ENCODE measurements around the gene DNAJC8.

DNAJC8 gene

DNA sequence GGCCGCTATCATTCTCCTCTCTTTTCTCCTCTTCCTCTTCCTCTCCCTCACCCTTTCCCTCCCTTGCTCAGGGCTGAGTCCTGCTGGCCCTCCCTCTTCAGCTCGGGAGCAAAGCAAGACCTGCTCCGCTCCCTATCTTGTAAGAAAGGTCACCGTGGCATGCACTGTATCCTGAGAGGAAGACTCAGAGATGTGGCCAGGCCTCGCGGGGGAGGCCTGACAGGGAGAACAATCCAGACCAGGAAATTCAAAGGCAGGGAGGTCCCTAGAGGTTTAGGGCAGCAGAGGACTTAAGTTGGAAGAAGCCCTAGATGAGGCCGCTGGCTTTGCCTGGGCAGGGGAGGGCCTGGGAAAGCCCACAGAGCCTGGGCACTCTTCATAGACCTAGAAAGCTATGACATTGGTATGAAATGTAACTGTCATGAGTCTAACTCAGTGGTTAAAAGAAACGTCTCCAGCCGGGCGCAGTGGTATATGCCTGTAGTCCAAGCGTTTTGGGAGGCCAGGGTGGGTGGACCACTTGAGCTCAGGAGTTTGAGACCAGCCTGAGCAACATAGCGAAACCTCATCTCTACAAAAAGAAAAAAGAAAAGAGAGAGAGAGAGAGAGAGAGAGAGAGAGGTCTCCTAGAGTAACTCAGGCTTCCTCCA is 41.7 kb downstream of the DNAJC8 start:
- H3K4me1 ChIP-seq (ENCODE audit: control insufficient read depth, low read length) = peaks cover 8% of the 10 kb centered on the region; the same call in 1 of the 2 replicates
- H3K36me3 ChIP-seq (ENCODE audit: control insufficient read depth, low read length) = no peaks in the 10 kb centered on the region
- H3K4me3 ChIP-seq (ENCODE audit: low read length) = no peak overlapping the region
- no peak overlapping the region for H3K4me2 ChIP-seq (ENCODE audit: low read length)
- TF ChIP-seq EZH2phosphoT487 (IDR thresholded peaks at IDR 0.05; ENCODE audit: borderline replicate concordance, low read length) = no peak
- TF ChIP-seq, protein P1, sequence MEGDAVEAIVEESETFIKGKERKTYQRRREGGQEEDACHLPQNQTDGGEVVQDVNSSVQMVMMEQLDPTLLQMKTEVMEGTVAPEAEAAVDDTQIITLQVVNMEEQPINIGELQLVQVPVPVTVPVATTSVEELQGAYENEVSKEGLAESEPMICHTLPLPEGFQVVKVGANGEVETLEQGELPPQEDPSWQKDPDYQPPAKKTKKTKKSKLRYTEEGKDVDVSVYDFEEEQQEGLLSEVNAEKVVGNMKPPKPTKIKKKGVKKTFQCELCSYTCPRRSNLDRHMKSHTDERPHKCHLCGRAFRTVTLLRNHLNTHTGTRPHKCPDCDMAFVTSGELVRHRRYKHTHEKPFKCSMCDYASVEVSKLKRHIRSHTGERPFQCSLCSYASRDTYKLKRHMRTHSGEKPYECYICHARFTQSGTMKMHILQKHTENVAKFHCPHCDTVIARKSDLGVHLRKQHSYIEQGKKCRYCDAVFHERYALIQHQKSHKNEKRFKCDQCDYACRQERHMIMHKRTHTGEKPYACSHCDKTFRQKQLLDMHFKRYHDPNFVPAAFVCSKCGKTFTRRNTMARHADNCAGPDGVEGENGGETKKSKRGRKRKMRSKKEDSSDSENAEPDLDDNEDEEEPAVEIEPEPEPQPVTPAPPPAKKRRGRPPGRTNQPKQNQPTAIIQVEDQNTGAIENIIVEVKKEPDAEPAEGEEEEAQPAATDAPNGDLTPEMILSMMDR (IDR thresholded peaks at IDR 0.05; ENCODE audit: low read depth, low read length, poor library complexity, severe bottlenecking) = no peak
- no peaks in the 10 kb centered on the region for H4K20me1 ChIP-seq (ENCODE audit: control insufficient read depth, insufficient read depth, low read depth, low read length)
- H3F3A ChIP-seq (ENCODE audit: control insufficient read depth, insufficient read depth) = 0 out of 2 replicates have a peak, but pooled peaks cover 2% of the 10 kb centered on the region
- H3K79me2 ChIP-seq (ENCODE audit: control insufficient read depth, low read length) = no peaks in the 10 kb centered on the region
- no peaks in the 10 kb centered on the region for H3K9me3 ChIP-seq (ENCODE audit: control insufficient read depth, insufficient read depth, low read length)
- no peaks in the 10 kb centered on the region for H3K27me3 ChIP-seq (ENCODE audit: control insufficient read depth, low read length)
- H3K27ac ChIP-seq (ENCODE audit: low read depth, low read length) = no peak overlapping the region
- no peaks in the 10 kb centered on the region for H3K9me2 ChIP-seq (replicated peaks; ENCODE audit: control insufficient read depth, low read length)

- H3K9me2 ChIP-seq (replicated peaks; ENCODE audit: control insufficient read depth, low read length) = no peaks in the 10 kb centered on the region
- no peaks in the 10 kb centered on the region for H3K36me3 ChIP-seq (ENCODE audit: control insufficient read depth, low read length)
- TF ChIP-seq, protein P1 (IDR thresholded peaks at IDR 0.05; ENCODE audit: low read depth, low read length, poor library complexity, severe bottlenecking) = no peak
- no peak for TF ChIP-seq EZH2phosphoT487 (IDR thresholded peaks at IDR 0.05; ENCODE audit: borderline replicate concordance, low read length)
- no peaks in the 10 kb centered on the region for H3K79me2 ChIP-seq (ENCODE audit: control insufficient read depth, low read length)
- no peak overlapping the region for H3K4me3 ChIP-seq (ENCODE audit: low read length)
- H3K27me3 ChIP-seq (ENCODE audit: control insufficient read depth, low read length) = no peaks in the 10 kb centered on the region
- no peak overlapping the region for H3K27ac ChIP-seq (ENCODE audit: low read depth, low read length)
- H3F3A ChIP-seq (ENCODE audit: control insufficient read depth, insufficient read depth) = no peaks in the 10 kb centered on the region
- H4K20me1 ChIP-seq (ENCODE audit: control insufficient read depth, insufficient read depth, low read depth, low read length) = no peaks in the 10 kb centered on the region
- no peaks in the 10 kb centered on the region for H3K9me3 ChIP-seq (ENCODE audit: control insufficient read depth, insufficient read depth, low read length)
- H3K4me1 ChIP-seq (ENCODE audit: control insufficient read depth, low read length) = peaks cover 8% of the 10 kb centered on the region; the same call in 1 of the 2 replicates
- H3K4me2 ChIP-seq (ENCODE audit: low read length) = no peak overlapping the region
Observed at GRCh38 chr1:28190337-28190979, 42.4 kb downstream of the DNAJC8 start.

GRCh38 chr1:28185071-28185470 is 47.8 kb downstream of the DNAJC8 start:
- Histone ChIP-seq H3K9me2 (replicated peaks; ENCODE audit: control insufficient read depth, low read length) (no peaks in the 10 kb centered on the region), H3K4me1 (ENCODE audit: control insufficient read depth, low read length) (peaks cover 15% of the 10 kb centered on the region), H3K4me2 (ENCODE audit: low read length) (no peak overlapping the region), H3K9me3 (ENCODE audit: control insufficient read depth, insufficient read depth, low read length) (no peaks in the 10 kb centered on the region), H3K27me3 (ENCODE audit: control insufficient read depth, low read length) (no peaks in the 10 kb centered on the region), H4K20me1 (ENCODE audit: control insufficient read depth, insufficient read depth, low read depth, low read length) (no peaks in the 10 kb centered on the region), H3K36me3 (ENCODE audit: control insufficient read depth, low read length) (no peaks in the 10 kb centered on the region), H3K27ac (ENCODE audit: low read depth, low read length) (no peak overlapping the region), H3K4me3 (ENCODE audit: low read length) (no peak overlapping the region), H3K79me2 (ENCODE audit: control insufficient read depth, low read length) (no peaks in the 10 kb centered on the region), H3F3A (ENCODE audit: control insufficient read depth, insufficient read depth) (0 out of 2 replicates have a peak, but pooled peaks cover 3% of the 10 kb centered on the region)
- TF ChIP-seq, protein P1 (IDR thresholded peaks at IDR 0.05; ENCODE audit: low read depth, low read length, poor library complexity, severe bottlenecking) = no peak
- no peak for TF ChIP-seq EZH2phosphoT487 (IDR thresholded peaks at IDR 0.05; ENCODE audit: borderline replicate concordance, low read length)

All from DOHH2 (cell line).